OCI-LY3 (cell line): ENCODE data around the gene PRTFDC1.

ENCODE experiments used
- H2AFZ ChIP-seq: fragments of 200-600, 300-600 bp; shearing (Covaris generic); 2 replicates; pipeline ENCODE4 v1.6.0; 2014; ENCODE audit warnings: antibody characterized with exemption, low read depth, low read length
- H3K27ac ChIP-seq: fragments of 200-600, 300-600 bp; sonication (generic); 2 replicates; pipeline ENCODE4 v1.5.1; 2014; ENCODE audit warnings: mild to moderate bottlenecking, low read length, moderate library complexity, mixed read lengths
- H3K27me3 ChIP-seq: fragments of 200-600, 300-600 bp; sonication (generic); 2 replicates; pipeline ENCODE4 v1.6.1; 2014; ENCODE audit warnings: low read depth, low read length, mixed read lengths
- H3K36me3 ChIP-seq: fragments of 200-600, 300-600 bp; sonication (generic); replicated peaks from 2 replicates; pipeline ENCODE3; 2014; ENCODE audit warnings: low read depth, low read length, mixed read lengths
- H3K4me1 ChIP-seq: fragments of 300-600, 200-600 bp; sonication (generic); 2 replicates; pipeline ENCODE4 v1.6.1; 2014; ENCODE audit warnings: low read length, mixed read lengths
- H3K4me2 ChIP-seq: fragments of 200-600, 300-600 bp; sonication (generic); 2 replicates; pipeline ENCODE4 v1.6.1; 2014; ENCODE audit warnings: low read length, mixed read lengths
- H3K4me3 ChIP-seq: fragments of 300-600, 200-600 bp; sonication (generic); 2 replicates; pipeline ENCODE4 v1.5.1; 2014; ENCODE audit warnings: antibody characterized with exemption, mild to moderate bottlenecking, low read length, moderate library complexity
- H3K79me2 ChIP-seq: fragments of 300-600, 200-600 bp; shearing (Covaris generic); 2 replicates; pipeline ENCODE4 v1.6.1; 2014; ENCODE audit warnings: mild to moderate bottlenecking, low read length, mixed read lengths
- H3K9ac ChIP-seq: fragments of 300-600, 200-600 bp; shearing (Covaris generic); 2 replicates; pipeline ENCODE4 v1.6.0; 2014; ENCODE audit warnings: mild to moderate bottlenecking, low read length, moderate library complexity
- H3K9me3 ChIP-seq: fragments of 200-600, 300-600 bp; shearing (Covaris generic); 2 replicates; pipeline ENCODE4 v1.6.1; 2014; ENCODE audit warnings: low read length, mixed read lengths; ENCODE audit not compliant: insufficient read depth
- H4K20me1 ChIP-seq: fragments of 200-600, 300-600 bp; sonication (generic); 2 replicates; pipeline ENCODE4 v1.6.1; 2016; ENCODE audit warnings: low read length, mixed read lengths; ENCODE audit not compliant: insufficient read depth
- EZH2phosphoT487 ChIP-seq: fragments of 200-600 bp; shearing (Covaris generic); IDR thresholded peaks from 2 replicates; pipeline ENCODE4 v1.6.1; 2018; ENCODE audit warnings: antibody characterized with exemption, mixed run types, low read depth
- TF ChIP-seq, protein P1 (sequence below): fragments of 200-600, 300-600 bp; sonication (generic); IDR thresholded peaks from 2 replicates; pipeline ENCODE4 v1.5.1; 2014; ENCODE audit warnings: antibody characterized with exemption, low read length, low read depth

The PRTFDC1 gene

GRCh38 chr10:24984906-24985305 is 32.5 kb upstream of the PRTFDC1 start:
- Histone ChIP-seq H3K4me1 (peaks cover 7% of the 10 kb centered on the region), H3K36me3 (no peaks in the 10 kb centered on the region), H3K9ac (no peak overlapping the region), H3K9me3 (no peaks in the 10 kb centered on the region), H4K20me1 (no peaks in the 10 kb centered on the region), H3K79me2 (no peaks in the 10 kb centered on the region), H3K27ac (no peak overlapping the region), H3K4me2 (no peak overlapping the region), H2AFZ (no peak overlapping the region), H3K4me3 (no peak overlapping the region), H3K27me3 (no peaks in the 10 kb centered on the region)
- no peak for TF ChIP-seq EZH2phosphoT487
- TF ChIP-seq, protein P1, sequence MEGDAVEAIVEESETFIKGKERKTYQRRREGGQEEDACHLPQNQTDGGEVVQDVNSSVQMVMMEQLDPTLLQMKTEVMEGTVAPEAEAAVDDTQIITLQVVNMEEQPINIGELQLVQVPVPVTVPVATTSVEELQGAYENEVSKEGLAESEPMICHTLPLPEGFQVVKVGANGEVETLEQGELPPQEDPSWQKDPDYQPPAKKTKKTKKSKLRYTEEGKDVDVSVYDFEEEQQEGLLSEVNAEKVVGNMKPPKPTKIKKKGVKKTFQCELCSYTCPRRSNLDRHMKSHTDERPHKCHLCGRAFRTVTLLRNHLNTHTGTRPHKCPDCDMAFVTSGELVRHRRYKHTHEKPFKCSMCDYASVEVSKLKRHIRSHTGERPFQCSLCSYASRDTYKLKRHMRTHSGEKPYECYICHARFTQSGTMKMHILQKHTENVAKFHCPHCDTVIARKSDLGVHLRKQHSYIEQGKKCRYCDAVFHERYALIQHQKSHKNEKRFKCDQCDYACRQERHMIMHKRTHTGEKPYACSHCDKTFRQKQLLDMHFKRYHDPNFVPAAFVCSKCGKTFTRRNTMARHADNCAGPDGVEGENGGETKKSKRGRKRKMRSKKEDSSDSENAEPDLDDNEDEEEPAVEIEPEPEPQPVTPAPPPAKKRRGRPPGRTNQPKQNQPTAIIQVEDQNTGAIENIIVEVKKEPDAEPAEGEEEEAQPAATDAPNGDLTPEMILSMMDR: no peak

DNA sequence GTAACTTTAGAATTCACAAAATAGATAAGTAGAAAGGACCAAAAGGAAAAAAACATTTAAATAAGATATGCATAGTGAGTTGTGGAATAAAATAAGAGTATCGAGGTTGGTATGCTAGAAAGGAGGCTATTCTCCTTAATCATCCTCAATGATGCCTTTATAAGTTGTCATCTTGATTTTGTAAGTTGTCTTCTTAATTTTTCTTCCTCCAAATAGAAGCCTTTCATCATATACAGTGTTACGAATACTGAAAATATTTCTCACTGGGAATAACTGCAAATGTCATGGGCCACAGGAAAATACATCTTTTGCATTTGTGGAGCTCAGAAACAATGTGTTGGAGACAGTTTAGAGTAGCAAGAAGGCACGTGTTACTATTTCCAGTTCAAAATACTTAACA is 31.5 kb upstream of the PRTFDC1 start:
- H3K27ac ChIP-seq: no peak overlapping the region
- peaks cover 7% of the 10 kb centered on the region for H3K4me1 ChIP-seq
- H3K36me3 ChIP-seq: no peaks in the 10 kb centered on the region
- 0 out of 2 replicates have a peak, but pooled peaks cover under 1% of the 10 kb centered on the region for H3K27me3 ChIP-seq
- no peak overlapping the region for H2AFZ ChIP-seq
- TF ChIP-seq, protein P1: no peak
- no peak for TF ChIP-seq EZH2phosphoT487
- H3K9ac ChIP-seq: no peak overlapping the region
- no peaks in the 10 kb centered on the region for H3K79me2 ChIP-seq
- no peaks in the 10 kb centered on the region for H4K20me1 ChIP-seq
- H3K9me3 ChIP-seq: no peaks in the 10 kb centered on the region
- no peak overlapping the region for H3K4me3 ChIP-seq
- H3K4me2 ChIP-seq: no peak overlapping the region

DNA sequence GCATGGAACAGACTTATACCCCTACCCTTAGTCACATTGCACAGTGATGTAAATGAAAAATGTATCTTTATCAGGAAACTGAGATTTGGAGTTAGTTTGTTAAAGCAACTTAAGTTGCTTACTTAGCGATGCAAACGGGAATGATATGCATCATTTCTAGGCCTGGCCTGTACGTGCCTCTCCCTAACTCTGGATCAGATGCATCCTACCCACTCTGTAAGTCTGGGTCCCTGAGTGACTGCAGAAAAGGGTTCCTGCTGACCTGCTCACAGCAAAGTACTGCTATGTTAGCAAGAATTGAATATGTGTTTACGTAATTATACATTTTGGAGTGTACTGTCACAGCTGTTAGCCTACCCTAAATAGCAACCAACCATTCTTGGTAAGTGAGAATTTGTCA is 30.7 kb upstream of the PRTFDC1 start:
- Histone ChIP-seq H2AFZ (no peak overlapping the region), H3K27me3 (0 out of 2 replicates have a peak, but pooled peaks cover 2% of the 10 kb centered on the region), H3K9me3 (no peaks in the 10 kb centered on the region), H3K4me1 (peaks cover 7% of the 10 kb centered on the region), H3K79me2 (no peaks in the 10 kb centered on the region), H3K36me3 (no peaks in the 10 kb centered on the region), H3K27ac (no peak overlapping the region), H3K4me3 (no peak overlapping the region), H3K4me2 (no peak overlapping the region), H4K20me1 (no peaks in the 10 kb centered on the region), H3K9ac (no peak overlapping the region)
- TF ChIP-seq, protein P1: no peak
- no peak for TF ChIP-seq EZH2phosphoT487

DNA sequence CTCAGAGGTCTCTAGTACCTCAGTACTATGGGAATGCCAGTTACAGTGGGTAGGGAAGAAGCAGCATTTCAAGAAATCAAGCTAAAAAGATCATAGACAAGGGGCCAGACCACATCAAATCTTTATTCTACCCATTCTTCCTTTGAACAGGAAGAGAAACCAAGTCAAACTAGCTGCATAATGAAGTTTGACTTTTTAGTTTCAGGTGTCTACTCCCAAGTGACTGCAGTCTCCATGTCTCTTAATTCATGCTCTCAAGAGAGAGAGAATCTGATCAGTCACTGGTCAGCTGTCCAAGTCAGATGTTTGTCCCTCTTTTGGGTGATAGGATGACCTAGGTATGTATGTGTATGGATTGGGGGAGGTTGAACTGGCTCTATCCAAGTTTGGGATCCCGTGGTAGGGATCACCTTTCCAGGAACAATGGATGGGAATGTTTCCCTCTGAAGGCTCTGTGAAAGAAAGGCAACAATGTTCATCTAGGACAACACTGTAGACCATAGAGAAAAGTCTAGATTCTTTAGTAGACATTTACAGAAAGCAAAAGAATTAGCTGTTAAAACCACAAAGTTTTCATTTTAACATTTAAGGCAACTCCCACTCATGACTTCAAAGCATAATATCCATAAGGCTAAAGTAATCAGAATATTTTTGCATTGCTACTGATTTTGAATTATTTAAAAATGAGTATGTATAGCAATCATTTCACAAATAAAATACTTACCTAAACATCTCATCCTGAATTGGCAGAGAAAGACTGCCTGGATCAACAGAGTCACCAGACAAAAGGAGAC is 30.1 kb upstream of the PRTFDC1 start:
- TF ChIP-seq EZH2phosphoT487: no peak
- TF ChIP-seq, protein P1: no peak
- no peaks in the 10 kb centered on the region for H3K36me3 ChIP-seq
- H3K4me3 ChIP-seq: no peak overlapping the region
- 0 out of 2 replicates have a peak, but pooled peaks cover 2% of the 10 kb centered on the region for H3K27me3 ChIP-seq
- H3K79me2 ChIP-seq: no peaks in the 10 kb centered on the region
- H3K4me1 ChIP-seq: peaks cover 7% of the 10 kb centered on the region
- no peak overlapping the region for H3K9ac ChIP-seq
- H3K9me3 ChIP-seq: no peaks in the 10 kb centered on the region
- H2AFZ ChIP-seq: no peak overlapping the region
- peak overlapping the region; percentile 17; the same call in 1 of the 2 replicates for H3K4me2 ChIP-seq
- no peaks in the 10 kb centered on the region for H4K20me1 ChIP-seq
- H3K27ac ChIP-seq: no peak overlapping the region
